ENCODE measurements around the gene UFM1. TPM values are rescaled to one million over a fixed set of nuclear protein-coding genes. Genes with fewer than 3 reads are reported as not detected.

The UFM1 gene
- total and polyA plus RNA-seq, 2 donors (not counting 1 experiment from before 2014, with no cell fraction given) = 27.5 to 61.6 TPM

DNA sequence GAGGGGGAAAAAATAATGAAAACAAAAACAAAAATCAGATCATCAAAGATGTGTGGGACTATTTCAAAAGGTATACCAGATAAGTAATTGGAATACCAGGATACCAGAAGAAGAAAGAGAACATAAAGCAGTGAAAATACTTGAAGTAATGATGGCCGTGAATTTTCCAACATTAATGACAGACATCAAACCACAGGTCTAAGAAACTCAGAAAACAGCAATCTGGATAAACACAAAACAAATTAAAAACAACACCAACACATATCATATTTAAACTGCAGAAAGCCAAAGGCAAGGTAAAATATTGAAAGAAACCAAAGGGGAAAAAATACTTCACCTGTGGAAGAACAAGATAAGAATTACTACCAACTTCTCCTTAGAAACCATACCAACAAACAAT lies 24.2 kb upstream of the UFM1 start:
- ATAC-seq (ENCODE audit: low read depth) (no peak), DNase-seq (no peak)
- intact Hi-C loops (cut with micrococcal nuclease) = no loop called here
- ChIA-PET POLR2A (no interaction called here), CTCF (no interaction called here)
- Histone ChIP-seq H4K20me1 (ENCODE audit: control insufficient read depth, insufficient read depth, low read length, poor library complexity, severe bottlenecking) (no peaks in the 10 kb centered on the region), H3K9ac (ENCODE audit: low read length) (no peak overlapping the region), H3K4me2 (replicated peaks; ENCODE audit: low read depth, low read length, poor library complexity, severe bottlenecking) (no peak overlapping the region), H3K4me1 (ENCODE audit: control insufficient read depth in 2 of 2, insufficient read depth in 2 of 2, low read length in 2 of 2) (no peaks in the 10 kb centered on the region), H2AFZ (ENCODE audit: insufficient read depth, low read depth, low read length, poor library complexity, severe bottlenecking) (no peak overlapping the region), H3K9me3 (ENCODE audit: control extremely low read depth in 1 of 3, control insufficient read depth in 2 of 3, insufficient read depth in 1 of 3, low read length in 2 of 3) (no peaks in the 10 kb centered on the region), H3K79me2 (ENCODE audit: control insufficient read depth, insufficient read depth, low read length) (no peaks in the 10 kb centered on the region), H3K36me3 (replicated peaks in 1 of 2; ENCODE audit: control extremely low read depth in 1 of 2, control insufficient read depth in 1 of 2, extremely low read depth in 1 of 2, insufficient read depth in 2 of 2, low read length in 1 of 2) (no peaks in the 10 kb centered on the region), H3K27me3 (replicated peaks in 1 of 4; ENCODE audit: control extremely low read depth in 1 of 4, control insufficient read depth in 3 of 4, insufficient read depth in 4 of 4, low read length in 3 of 4) (peaks cover 0 to 2% (median 0%) of the 10 kb centered on the region in 4 experiments), H3K4me3 (ENCODE audit: control extremely low read depth in 1 of 5, extremely low read depth in 1 of 5, insufficient read depth in 1 of 5, low read depth in 2 of 5, low read length in 4 of 5) (no peak overlapping the region), H3K27ac (ENCODE audit: low read length in 2 of 2) (no peak overlapping the region)
- Mint-ChIP-seq H3K4me3 (no peak overlapping the region), H3K27me3 (no peaks in the 10 kb centered on the region), H3K9me3 (ENCODE audit: insufficient read depth) (no peaks in the 10 kb centered on the region), H3K27ac (no peak overlapping the region), H3K4me1 (no peaks in the 10 kb centered on the region)
- WGBS (ENCODE audit: insufficient coverage) = no CpG with 5 or more reads among the region's 1 CpG
- TF ChIP-seq EZH2 (IDR thresholded peaks at IDR 0.05; ENCODE audit: borderline replicate concordance, insufficient read depth, low read depth, low read length, poor library complexity, severe bottlenecking) = no peak
- no peak for TF ChIP-seq CTCF (IDR thresholded peaks at IDR 0.05)

DNA sequence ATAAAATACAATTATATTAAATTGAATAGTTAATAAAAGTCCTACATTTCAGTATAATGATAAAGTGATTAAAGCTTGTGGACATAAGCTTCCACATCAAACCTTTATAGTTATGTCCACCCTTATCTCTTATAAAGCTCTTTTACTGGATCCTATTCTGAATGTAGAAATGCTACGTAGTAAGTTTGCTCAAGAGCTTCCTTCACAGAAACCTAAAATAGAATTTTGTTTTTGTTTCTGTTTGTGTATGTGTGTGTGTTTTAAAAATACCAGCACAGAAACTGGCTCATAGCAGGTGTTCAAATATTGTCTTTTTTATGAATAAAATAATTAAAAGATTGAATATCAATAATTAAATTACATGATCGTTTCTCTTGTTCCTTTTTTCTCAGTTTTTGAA lies 21.0 kb upstream of the UFM1 start:
- no peak overlapping the region for H3K27ac ChIP-seq (ENCODE audit: low read length in 2 of 2)
- H3K36me3 ChIP-seq (replicated peaks in 1 of 2; ENCODE audit: control extremely low read depth in 1 of 2, control insufficient read depth in 1 of 2, extremely low read depth in 1 of 2, insufficient read depth in 2 of 2, low read length in 1 of 2) = no peaks in the 10 kb centered on the region
- H2AFZ ChIP-seq (ENCODE audit: insufficient read depth, low read depth, low read length, poor library complexity, severe bottlenecking) = no peak overlapping the region
- Mint-ChIP-seq H3K9me3 (ENCODE audit: insufficient read depth) (no peaks in the 10 kb centered on the region), H3K27me3 (no peaks in the 10 kb centered on the region), H3K27ac (no peak overlapping the region), H3K4me1 (no peaks in the 10 kb centered on the region), H3K4me3 (no peak overlapping the region)
- no peak overlapping the region for H3K9ac ChIP-seq (ENCODE audit: low read length)
- intact Hi-C loops (cut with micrococcal nuclease) = no loop called here
- CTCF ChIA-PET = no interaction called here
- WGBS (ENCODE audit: insufficient coverage) = no CpG with 5 or more reads among the region's 2 CpGs
- H3K27me3 ChIP-seq (replicated peaks in 1 of 4; ENCODE audit: control extremely low read depth in 1 of 4, control insufficient read depth in 3 of 4, insufficient read depth in 4 of 4, low read length in 3 of 4) = peaks cover 0 to 2% (median 0%) of the 10 kb centered on the region in 4 experiments
- no peak for TF ChIP-seq CTCF (IDR thresholded peaks at IDR 0.05)
- TF ChIP-seq EZH2 (IDR thresholded peaks at IDR 0.05; ENCODE audit: borderline replicate concordance, insufficient read depth, low read depth, low read length, poor library complexity, severe bottlenecking) = no peak
- no peaks in the 10 kb centered on the region for H3K4me1 ChIP-seq (ENCODE audit: control insufficient read depth in 2 of 2, insufficient read depth in 2 of 2, low read length in 2 of 2)
- no peaks in the 10 kb centered on the region for H3K9me3 ChIP-seq (ENCODE audit: control extremely low read depth in 1 of 3, control insufficient read depth in 2 of 3, insufficient read depth in 1 of 3, low read length in 2 of 3)
- no peak overlapping the region for H3K4me2 ChIP-seq (replicated peaks; ENCODE audit: low read depth, low read length, poor library complexity, severe bottlenecking)
- H3K79me2 ChIP-seq (ENCODE audit: control insufficient read depth, insufficient read depth, low read length) = no peaks in the 10 kb centered on the region
- no peak overlapping the region for H3K4me3 ChIP-seq (ENCODE audit: control extremely low read depth in 1 of 5, extremely low read depth in 1 of 5, insufficient read depth in 1 of 5, low read depth in 2 of 5, low read length in 4 of 5)
- no peaks in the 10 kb centered on the region for H4K20me1 ChIP-seq (ENCODE audit: control insufficient read depth, insufficient read depth, low read length, poor library complexity, severe bottlenecking)
- POLR2A ChIA-PET = no interaction called here
- ATAC-seq (ENCODE audit: low read depth) (no peak), DNase-seq (no peak)

All from B cell (primary cell).